ENCODE measurements around the gene MOK. TPM values are rescaled to one million over a fixed set of nuclear protein-coding genes. Genes with fewer than 3 reads are reported as not detected.

MOK gene
- total and polyA plus RNA-seq, 2 experiments from 2014 or later = 28.1 to 31.7 TPM

- Histone ChIP-seq H3K36me3 (no peaks in the 10 kb centered on the region), H3K27me3 (no peaks in the 10 kb centered on the region), H3K4me3 (no peak overlapping the region), H3K9me3 (ENCODE audit: low read depth) (no peaks in the 10 kb centered on the region), H3K27ac (no peak overlapping the region), H3K4me1 (ENCODE audit: low read depth) (peaks cover 32% of the 10 kb centered on the region)
- peak in 1 of 2 donors; percentile 62 for DNase-seq (ENCODE audit: low read depth in 1 of 2, low spot score in 1 of 2)
- TF ChIP-seq CTCF (IDR thresholded peaks at IDR 0.05; ENCODE audit: low read depth, low read length) = no peak
Measured at GRCh38 chr14:102182190-102182589, 122.8 kb downstream of the MOK start.

GRCh38 chr14:102181187-102181586, 123.8 kb downstream of the MOK start:
- Histone ChIP-seq H3K36me3 (no peaks in the 10 kb centered on the region), H3K4me3 (no peak overlapping the region), H3K4me1 (ENCODE audit: low read depth) (peaks cover 32% of the 10 kb centered on the region), H3K27me3 (no peaks in the 10 kb centered on the region), H3K9me3 (ENCODE audit: low read depth) (no peaks in the 10 kb centered on the region), H3K27ac (peak overlapping the region; percentile 44)
- no peak for TF ChIP-seq CTCF (IDR thresholded peaks at IDR 0.05; ENCODE audit: low read depth, low read length)
- DNase-seq (ENCODE audit: low read depth in 1 of 2, low spot score in 1 of 2) = no peak

- H3K4me3 ChIP-seq = no peak overlapping the region
- no peak for TF ChIP-seq CTCF (IDR thresholded peaks at IDR 0.05; ENCODE audit: low read depth, low read length)
- no peaks in the 10 kb centered on the region for H3K36me3 ChIP-seq
- no peak for DNase-seq (ENCODE audit: low read depth in 1 of 2, low spot score in 1 of 2)
- H3K4me1 ChIP-seq (ENCODE audit: low read depth) = peaks cover 26% of the 10 kb centered on the region
- H3K27ac ChIP-seq = peak overlapping the region; percentile 44
- no peaks in the 10 kb centered on the region for H3K27me3 ChIP-seq
- H3K9me3 ChIP-seq (ENCODE audit: low read depth) = no peaks in the 10 kb centered on the region
Measured at GRCh38 chr14:102180248-102180998, 124.5 kb downstream of the MOK start.

Other genes starting within 250 kb of the MOK start
- 142 and 269 TPM in 2 replicates for gene HSP90AA1, start 218.1 kb downstream of the MOK start, total RNA-seq
- 598 and 1,021 TPM in 2 replicates for gene HSP90AA1, start 218.1 kb downstream of the MOK start, polyA plus RNA-seq
- gene WDR20, start 165.3 kb downstream of the MOK start, total RNA-seq = 20.5 and 24.0 TPM in 2 replicates
- gene WDR20, start 165.3 kb downstream of the MOK start, polyA plus RNA-seq = 25.6 and 27.0 TPM in 2 replicates
- 15.6 and 16.9 TPM in 2 replicates for gene ZNF839, start 14.6 kb upstream of the MOK start, total RNA-seq
- 16.1 TPM in 2 replicates for gene ZNF839, start 14.6 kb upstream of the MOK start, polyA plus RNA-seq
- 46.0 and 49.1 TPM in 2 replicates for gene CINP, start 57.7 kb upstream of the MOK start, total RNA-seq
- gene CINP, start 57.7 kb upstream of the MOK start, polyA plus RNA-seq = 45.4 and 53.9 TPM in 2 replicates
- gene TECPR2, start 57.8 kb upstream of the MOK start, total RNA-seq = 37.4 and 53.6 TPM in 2 replicates
- 9.2 and 15.9 TPM in 2 replicates for gene TECPR2, start 57.8 kb upstream of the MOK start, polyA plus RNA-seq
- 78.9 and 99.9 TPM in 2 replicates for gene ANKRD9, start 204.6 kb upstream of the MOK start, total RNA-seq
- gene ANKRD9, start 204.6 kb upstream of the MOK start, polyA plus RNA-seq = 93.1 and 101 TPM in 2 replicates

Data from cardiac muscle cell (in vitro differentiated cells and primary cell).